Measurements from ENCODE around the gene MTIF3.

MTIF3 gene

GRCh38 chr13:27398360-27398759, 52.0 kb downstream of the MTIF3 start:
- H3K4me3 ChIP-seq (replicated peaks; ENCODE audit: low read depth, low read length): no peak overlapping the region
- TF ChIP-seq CTCF (IDR thresholded peaks at IDR 0.05; ENCODE audit: low read depth, low read length, missing control alignments): no peak
- DNase-seq (ENCODE audit: extremely low read depth, low read depth): no peak

GRCh38 chr13:27396252-27396846, 54.0 kb downstream of the MTIF3 start:
- TF ChIP-seq CTCF (IDR thresholded peaks at IDR 0.05; ENCODE audit: low read depth, low read length, missing control alignments): no peak
- DNase-seq (ENCODE audit: extremely low read depth, low read depth): no peak
- no peak overlapping the region for H3K4me3 ChIP-seq (replicated peaks; ENCODE audit: low read depth, low read length)

- H3K4me3 ChIP-seq (replicated peaks; ENCODE audit: low read depth, low read length): no peak overlapping the region
- no peak for DNase-seq (ENCODE audit: extremely low read depth, low read depth)
- TF ChIP-seq CTCF (IDR thresholded peaks at IDR 0.05; ENCODE audit: low read depth, low read length, missing control alignments): no peak
Observed at GRCh38 chr13:27395007-27395510, 55.3 kb downstream of the MTIF3 start.

- no peak for TF ChIP-seq CTCF (IDR thresholded peaks at IDR 0.05; ENCODE audit: low read depth, low read length, missing control alignments)
- DNase-seq (ENCODE audit: extremely low read depth, low read depth): no peak
- no peak overlapping the region for H3K4me3 ChIP-seq (replicated peaks; ENCODE audit: low read depth, low read length)
Observed at GRCh38 chr13:27393101-27393500, 57.3 kb downstream of the MTIF3 start.

- H3K4me3 ChIP-seq (replicated peaks; ENCODE audit: low read depth, low read length): no peak overlapping the region
- DNase-seq (ENCODE audit: extremely low read depth, low read depth): no peak
- TF ChIP-seq CTCF (IDR thresholded peaks at IDR 0.05; ENCODE audit: low read depth, low read length, missing control alignments): no peak
Observed at GRCh38 chr13:27391471-27391870, 58.9 kb downstream of the MTIF3 start.

- DNase-seq (ENCODE audit: extremely low read depth, low read depth): no peak
- H3K4me3 ChIP-seq (replicated peaks; ENCODE audit: low read depth, low read length): no peak overlapping the region
- no peak for TF ChIP-seq CTCF (IDR thresholded peaks at IDR 0.05; ENCODE audit: low read depth, low read length, missing control alignments)
Observed at GRCh38 chr13:27389891-27390290, 60.5 kb downstream of the MTIF3 start.

GRCh38 chr13:27388241-27388640, 62.1 kb downstream of the MTIF3 start:
- TF ChIP-seq CTCF (IDR thresholded peaks at IDR 0.05; ENCODE audit: low read depth, low read length, missing control alignments): no peak
- H3K4me3 ChIP-seq (replicated peaks; ENCODE audit: low read depth, low read length): no peak overlapping the region
- DNase-seq (ENCODE audit: extremely low read depth, low read depth): no peak
